ENCODE data around the gene KIF2C. TPM values are rescaled to one million over a fixed set of nuclear protein-coding genes. Genes with fewer than 3 reads are reported as not detected.

The KIF2C gene
- total and polyA plus RNA-seq, 9 of the 15 experiments (the other 6 are each of a cell fraction or from before 2014, with no cell fraction given), result 84.9 to 226 (median 169) TPM

DNA sequence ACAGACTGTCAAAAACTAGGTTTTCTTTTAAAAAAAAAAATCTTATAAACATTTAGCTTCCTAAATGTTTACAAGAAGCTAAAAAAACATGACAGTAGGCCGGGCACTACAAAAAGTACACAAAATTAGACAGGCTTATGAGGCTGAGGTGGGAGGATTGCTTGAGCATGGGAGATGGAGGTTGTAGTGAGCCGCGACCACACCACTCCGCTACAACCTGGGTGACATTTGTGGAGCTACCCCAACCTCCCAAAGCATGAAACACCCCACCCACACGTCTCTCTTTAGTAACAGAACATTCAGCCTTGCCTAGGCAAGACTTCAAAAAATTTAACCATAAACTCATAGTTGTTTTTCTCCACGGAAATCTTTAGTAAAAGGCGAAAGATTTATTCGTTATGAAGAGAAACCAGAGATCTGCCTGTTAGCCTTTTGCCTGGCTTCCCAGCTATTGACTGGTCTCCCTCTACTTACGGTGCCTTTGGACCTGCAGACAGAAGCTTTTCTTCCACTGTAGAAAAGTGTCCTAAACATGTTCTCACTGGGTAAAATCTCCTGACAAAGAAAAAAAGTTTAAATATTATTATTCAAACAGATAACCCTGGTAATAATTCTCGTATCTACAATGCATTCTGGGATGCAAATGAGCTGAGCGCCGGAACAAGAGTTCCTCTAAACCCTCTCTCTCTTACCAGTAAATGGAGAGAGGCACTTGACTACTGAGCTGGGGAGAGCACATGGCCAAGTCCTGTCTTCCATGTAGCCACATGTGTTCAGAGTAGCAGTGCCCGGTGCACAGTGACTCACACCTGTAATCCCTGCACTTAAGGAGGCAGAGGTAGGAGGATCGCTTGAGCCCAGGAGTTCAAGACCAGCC lies 17.9 kb upstream of the KIF2C start (continued):
- TF ChIP-seq, protein P1, sequence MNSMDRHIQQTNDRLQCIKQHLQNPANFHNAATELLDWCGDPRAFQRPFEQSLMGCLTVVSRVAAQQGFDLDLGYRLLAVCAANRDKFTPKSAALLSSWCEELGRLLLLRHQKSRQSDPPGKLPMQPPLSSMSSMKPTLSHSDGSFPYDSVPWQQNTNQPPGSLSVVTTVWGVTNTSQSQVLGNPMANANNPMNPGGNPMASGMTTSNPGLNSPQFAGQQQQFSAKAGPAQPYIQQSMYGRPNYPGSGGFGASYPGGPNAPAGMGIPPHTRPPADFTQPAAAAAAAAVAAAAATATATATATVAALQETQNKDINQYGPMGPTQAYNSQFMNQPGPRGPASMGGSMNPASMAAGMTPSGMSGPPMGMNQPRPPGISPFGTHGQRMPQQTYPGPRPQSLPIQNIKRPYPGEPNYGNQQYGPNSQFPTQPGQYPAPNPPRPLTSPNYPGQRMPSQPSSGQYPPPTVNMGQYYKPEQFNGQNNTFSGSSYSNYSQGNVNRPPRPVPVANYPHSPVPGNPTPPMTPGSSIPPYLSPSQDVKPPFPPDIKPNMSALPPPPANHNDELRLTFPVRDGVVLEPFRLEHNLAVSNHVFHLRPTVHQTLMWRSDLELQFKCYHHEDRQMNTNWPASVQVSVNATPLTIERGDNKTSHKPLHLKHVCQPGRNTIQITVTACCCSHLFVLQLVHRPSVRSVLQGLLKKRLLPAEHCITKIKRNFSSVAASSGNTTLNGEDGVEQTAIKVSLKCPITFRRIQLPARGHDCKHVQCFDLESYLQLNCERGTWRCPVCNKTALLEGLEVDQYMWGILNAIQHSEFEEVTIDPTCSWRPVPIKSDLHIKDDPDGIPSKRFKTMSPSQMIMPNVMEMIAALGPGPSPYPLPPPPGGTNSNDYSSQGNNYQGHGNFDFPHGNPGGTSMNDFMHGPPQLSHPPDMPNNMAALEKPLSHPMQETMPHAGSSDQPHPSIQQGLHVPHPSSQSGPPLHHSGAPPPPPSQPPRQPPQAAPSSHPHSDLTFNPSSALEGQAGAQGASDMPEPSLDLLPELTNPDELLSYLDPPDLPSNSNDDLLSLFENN (IDR thresholded peaks at IDR 0.05; ENCODE audit: low read depth in 2 of 2, low read length in 2 of 2), result peak in 1 of 2 experiments; percentile 100; a peak in 3 of 4 replicates
- TF ChIP-seq PML (IDR thresholded peaks at IDR 0.05; ENCODE audit: low read length) (peak; percentile 100), ZNF140 (CRISPR knock-in tag; IDR thresholded peaks at IDR 0.05) (no peak), ZNF449 (CRISPR knock-in tag; IDR thresholded peaks at IDR 0.05) (peak; percentile 37), RBM14 (IDR thresholded peaks at IDR 0.05; ENCODE audit: borderline replicate concordance, insufficient read depth, low read depth, low read length) (no peak), ETS2 (tag; IDR thresholded peaks at IDR 0.05; ENCODE audit: borderline replicate concordance, poor library complexity, severe bottlenecking) (peak; percentile 14), ARID1B (IDR thresholded peaks at IDR 0.05) (peak; percentile 74), ATF1 (CRISPR knock-in tag; IDR thresholded peaks at IDR 0.05) (no peak), ATF1 (tag; IDR thresholded peaks at IDR 0.05) (peak; percentile 83), L3MBTL2 (IDR thresholded peaks at IDR 0.05) (peak; percentile 95), EP300 (IDR thresholded peaks at IDR 0.05; ENCODE audit: low read length) (peak; percentile 86), NUFIP1 (IDR thresholded peaks at IDR 0.05; ENCODE audit: partially characterized antibody) (peak; percentile 100), ZNF609 (CRISPR knock-in tag; IDR thresholded peaks at IDR 0.05; ENCODE audit: borderline replicate concordance) (peak; percentile 99), ZNF232 (CRISPR knock-in tag; IDR thresholded peaks at IDR 0.05) (peak; percentile 92), ZNF274 (IDR thresholded peaks at IDR 0.05; ENCODE audit: borderline replicate concordance, low read depth, low read length) (peak; percentile 64; the same call in 1 of the 2 replicates)
- TF ChIP-seq, protein P2, sequence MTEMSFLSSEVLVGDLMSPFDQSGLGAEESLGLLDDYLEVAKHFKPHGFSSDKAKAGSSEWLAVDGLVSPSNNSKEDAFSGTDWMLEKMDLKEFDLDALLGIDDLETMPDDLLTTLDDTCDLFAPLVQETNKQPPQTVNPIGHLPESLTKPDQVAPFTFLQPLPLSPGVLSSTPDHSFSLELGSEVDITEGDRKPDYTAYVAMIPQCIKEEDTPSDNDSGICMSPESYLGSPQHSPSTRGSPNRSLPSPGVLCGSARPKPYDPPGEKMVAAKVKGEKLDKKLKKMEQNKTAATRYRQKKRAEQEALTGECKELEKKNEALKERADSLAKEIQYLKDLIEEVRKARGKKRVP (CRISPR knock-in tag; IDR thresholded peaks at IDR 0.05), result peak; percentile 98

All from K562 (cell line).